K562 (cell line): ENCODE data around the gene GATA5. TPM values are rescaled to one million over a fixed set of nuclear protein-coding genes. Genes with fewer than 3 reads are reported as not detected.
A peak's percentile ranks its signal among the peaks of the same experiment; 100 is the strongest.

Source experiments
- ATAC-seq: fragments of 200-7000 bp; cut with Tn5 transposase; 3 replicates; pipeline ENCODE4 v1.9.1; 2020; ENCODE audit warnings: moderate library complexity
- BruUV-seq: library from RNA; stranded (reverse); fragments of 400-500 nt; replicated peaks from 2 replicates; lab custom pipeline; 2021; lab: Mats Ljungman, UMichigan
- CTCF ChIA-PET: fragments of 300-600 bp; formaldehyde crosslinking; extraction: SDS; loops from one replicate; lab custom pipeline; 2021; ENCODE audit warnings: low intra/inter-chr PET ratio; lab: Yijun Ruan, JAX
- POLR2A ChIA-PET: fragments of 300-600, 350-650 bp; sonication (Branson Sonifier 250); formaldehyde crosslinking; extraction: SDS; loops from one replicate; lab custom pipeline; 2021; ENCODE audit warnings: antibody characterized with exemption, inconsistent platforms; lab: Yijun Ruan, JAX
- DNase-seq, 4 experiments: peaks; one replicate each; pipeline versions ENCODE4 v3.0.0 to v3.0.0-alpha.2; 2011 to 2018; ENCODE audit warnings: low spot score in 3 of 4, mixed read lengths in 3 of 4; ENCODE audit errors: extremely low read depth in 1 of 4
- FAIRE-seq: peaks from 2 replicates; lab custom pipeline; 2011; peaks lifted over from hg19 to GRCh38; lab: Jason Lieb, UNC
- H2AFZ ChIP-seq: 2 replicates; pipeline ENCODE4 v1.6.0; 2011; ENCODE audit warnings: low read depth, low read length, control low read depth, inconsistent platforms
- H3K27ac ChIP-seq: fragments of 200-600 bp; 3 replicates; pipeline ENCODE4 v1.8.0; 2011; ENCODE audit warnings: low read depth, mild to moderate bottlenecking, control low read depth, inconsistent platforms, low read length, moderate library complexity, mixed read lengths; ENCODE audit errors: extremely low read depth
- H3K27me3 ChIP-seq, 2 experiments: fragments of 300-600 bp in 1 of 2; 2 replicates in 1 of 2; 3 replicates in 1 of 2; pipeline versions ENCODE4 v1.6.0 to v1.8.0; 2011; ENCODE audit warnings: inconsistent platforms in 2 of 2, low read length in 2 of 2, mild to moderate bottlenecking in 1 of 2, mixed read lengths in 1 of 2, moderate library complexity in 1 of 2; ENCODE audit not compliant: control insufficient read depth in 2 of 2, insufficient read depth in 2 of 2
- H3K36me3 ChIP-seq: fragments of 300-600 bp; 3 replicates; pipeline ENCODE4 v1.8.0; 2011; ENCODE audit warnings: mild to moderate bottlenecking, low read length, inconsistent platforms; ENCODE audit not compliant: control insufficient read depth, insufficient read depth
- H3K4me1 ChIP-seq, 2 experiments: fragments of 200-600 bp in 1 of 2; replicated peaks in 1 of 2; 2 replicates in 1 of 2; 3 replicates in 1 of 2; pipeline versions ENCODE4 v1.5.1 to v1.8.0; 2011; ENCODE audit warnings: inconsistent platforms in 2 of 2, low read length in 2 of 2, mild to moderate bottlenecking in 1 of 2, mixed read lengths in 1 of 2, moderate library complexity in 1 of 2; ENCODE audit not compliant: control insufficient read depth in 2 of 2, insufficient read depth in 2 of 2
- H3K4me2 ChIP-seq: 2 replicates; pipeline ENCODE4 v1.6.1; 2011; ENCODE audit warnings: low read length, control low read depth, inconsistent platforms, mixed read lengths; ENCODE audit not compliant: insufficient read depth
- H3K4me3 ChIP-seq: fragments of 200-600 bp; sonication (generic), shearing (Covaris generic); 2 replicates; pipeline ENCODE4 v1.5.1; 2016; ENCODE audit warnings: control low read depth, inconsistent platforms
- H3K79me2 ChIP-seq: fragments of 200-600 bp; 3 replicates; pipeline ENCODE4 v1.8.0; 2011; ENCODE audit warnings: low read length, inconsistent platforms; ENCODE audit not compliant: control insufficient read depth, insufficient read depth
- H3K9ac ChIP-seq, 2 experiments: 2 replicates each; pipeline versions ENCODE4 v1.6.0 to v1.6.1; 2011; ENCODE audit warnings: low read depth in 2 of 2, low read length in 2 of 2, control low read depth in 1 of 2, inconsistent platforms in 1 of 2, mild to moderate bottlenecking in 1 of 2, mixed read lengths in 1 of 2; ENCODE audit not compliant: insufficient read depth in 1 of 2
- H3K9me1 ChIP-seq: one replicate; pipeline ENCODE4 v1.6.0; 2011; ENCODE audit warnings: inconsistent platforms, mild to moderate bottlenecking, low read length, moderate library complexity; ENCODE audit not compliant: control insufficient read depth, insufficient read depth
- H3K9me3 ChIP-seq: replicated peaks from 2 replicates; pipeline ENCODE4 v1.5.1; 2011; ENCODE audit warnings: low read depth, low read length, inconsistent platforms; ENCODE audit not compliant: control insufficient read depth, insufficient read depth
- H4K20me1 ChIP-seq: replicated peaks from 2 replicates; pipeline ENCODE4 v1.6.1; 2011; ENCODE audit warnings: low read length, inconsistent platforms, mixed read lengths; ENCODE audit not compliant: control insufficient read depth, insufficient read depth
- ARHGAP35 ChIP-seq: fragments of 450-650 bp; IDR thresholded peaks from 2 replicates; pipeline ENCODE4 v1.6.1; 2018; ENCODE audit not compliant: partially characterized antibody
- BDP1 ChIP-seq: IDR thresholded peaks from 3 replicates; pipeline ENCODE4 v1.6.1; 2011; ENCODE audit not compliant: insufficient read length, insufficient read depth
- BHLHE40 ChIP-seq: IDR thresholded peaks from 2 replicates; pipeline ENCODE4 v1.6.1; 2011; ENCODE audit warnings: low read length, improper control_type of control experiment
- FIP1L1 ChIP-seq: fragments of 200-400 bp; formaldehyde crosslinking; IDR thresholded peaks from 2 replicates; pipeline ENCODE4 v1.6.1; 2018; ENCODE audit warnings: mild to moderate bottlenecking, low read depth, low read length; ENCODE audit not compliant: poor library complexity, severe bottlenecking
- FOXK2 ChIP-seq, 2 experiments: fragments of 450-650 bp; IDR thresholded peaks in 1 of 2; conservative IDR thresholded peaks in 1 of 2; 2 replicates each; pipeline ENCODE4 v1.6.1; 2016; ENCODE audit warnings: low read depth in 2 of 2, mild to moderate bottlenecking in 1 of 2
- ZBTB5 ChIP-seq: fragments of 450-650 bp; IDR thresholded peaks from 2 replicates; pipeline ENCODE4 v1.6.1; 2017; ENCODE audit warnings: antibody characterized with exemption
- ZNF121 ChIP-seq: sonication (generic); formaldehyde crosslinking; conservative IDR thresholded peaks from 2 replicates; pipeline ENCODE4 v1.8.0; 2022; ENCODE audit warnings: missing genetic modification reagents
- ZNF165 ChIP-seq: fragments of 250-450 bp; sonication (Bioruptor Pico); IDR thresholded peaks from 2 replicates; pipeline ENCODE4 v1.4.0; 2020; ENCODE audit warnings: borderline replicate concordance
- ZNF274 ChIP-seq: IDR thresholded peaks from 2 replicates; pipeline ENCODE4 v1.6.1; 2011; ENCODE audit warnings: low read depth, mild to moderate bottlenecking, low read length, moderate library complexity, borderline replicate concordance
- ZZZ3 ChIP-seq: fragments of 450-650 bp; IDR thresholded peaks from 2 replicates; pipeline ENCODE4 v1.6.1; 2016; ENCODE audit warnings: antibody characterized with exemption, mild to moderate bottlenecking, moderate library complexity
- WGBS: fragments of 100-300 bp; shearing (Covaris generic); methylation state at CpG from one replicate; pipeline ENCODE4 v1.1.6; 2016; ENCODE audit warnings: low coverage, mixed read lengths; ENCODE audit not compliant: insufficient coverage; ENCODE audit errors: missing lambda C conversion rate; 5-methylcytosine and 5-hydroxymethylcytosine counted together
- in situ Hi-C: fragments of 300-500 bp; cut with MboI; formaldehyde crosslinking; loops from 4 replicates; pipeline ENCODE4 v1.15.0; 2018; ENCODE audit warnings: inconsistent platforms, mixed read lengths
- intact Hi-C: fragments of 100-400 bp; cut with micrococcal nuclease; formaldehyde crosslinking; loops from 2 replicates; pipeline ENCODE4 v1.14.2; 2022
- polyA plus RNA-seq, 8 experiments: library from polyadenylated mRNA; depleted of rRNA in 4 of 8; stranded (reverse) in 5 of 8; unstranded in 3 of 8; fragments of >200 nt; fragmentation: Nextera tagmentation in 2 of 8; fragmentation: Illumina TruSeq in 1 of 8; extraction: Ambion mirVana in 2 of 8; extraction: Trizol in 1 of 8; gene quantifications; 2 replicates each; pipeline versions ENCODE4 v1.2.1 to v1.2.3, GENCODE V29; 2011 to 2014; ENCODE audit warnings: inconsistent platforms in 1 of 8, missing spikeins in 1 of 8
- total RNA-seq, 7 experiments: library from RNA; depleted of rRNA in 6 of 7; stranded (reverse); fragments of >200 nt in 6 of 7; fragmentation: Illumina TruSeq in 2 of 7; extraction: Trizol in 2 of 7; gene quantifications; 2 replicates each; pipeline versions ENCODE4 v1.2.1 to v1.2.3, GENCODE V29; 2011 to 2021; ENCODE audit warnings: low replicate concordance in 1 of 7
- TF ChIP-seq, protein P1 (sequence below): fragments of 250-450 bp; sonication (Bioruptor Pico); IDR thresholded peaks from 2 replicates; pipeline ENCODE4 v1.4.0; 2020; ENCODE audit warnings: borderline replicate concordance

Gene GATA5
- total and polyA plus RNA-seq, 9 of the 15 experiments (the other 6 are each of a cell fraction or from before 2014, with no cell fraction given): 0.09 to 0.57 (median 0.20) TPM; not detected in 3

- Histone ChIP-seq H3K27ac (no peak overlapping the region), H3K4me2 (no peak overlapping the region), H3K4me1 (peaks cover 9 to 67% of the 10 kb centered on the region in 2 experiments), H3K9me1 (no peaks in the 10 kb centered on the region), H3K4me3 (no peak overlapping the region), H3K36me3 (no peaks in the 10 kb centered on the region), H2AFZ (peak overlapping the region; percentile 56), H3K9ac (no peak overlapping the region), H3K79me2 (no peaks in the 10 kb centered on the region), H4K20me1 (peaks cover 2% of the 10 kb centered on the region; the same call in 1 of the 2 replicates), H3K27me3 (no peaks in the 10 kb centered on the region; a peak in 1 of 5 replicates), H3K9me3 (no peaks in the 10 kb centered on the region; the same call in 1 of the 2 replicates)
- in situ Hi-C loops (loop anchor here (5.0 to 10.0 kb wide), 3 partner anchors 113 to 305 kb away; partner anchors contain the start of genes ADRM1 and OGFR), intact Hi-C loops (loop anchor here (1.0 to 10.0 kb wide), 2 partner anchors 117 to 195 kb away; partner anchors contain the start of gene ADRM1)
- ChIA-PET CTCF (interaction anchor here (0.7 to 2.3 kb wide), 4 partner anchors 41 to 169 kb away, joined by 3 to 15 read pairs (median 4); no protein-coding TSS in a partner anchor), POLR2A (interaction anchor here (0.8 kb wide), 2 partner anchors 118 to 303 kb away, joined by 3 read pairs; no protein-coding TSS in a partner anchor)
- ATAC-seq (peak; percentile 20), DNase-seq (no peak), FAIRE-seq (no peak)
- 29% methylated on average over 20 of the region's 21 CpGs for WGBS
- no peak for TF ChIP-seq FIP1L1
- TF ChIP-seq ZNF165: 0 out of 2 replicates have a peak, but pooled peaks have one; percentile 4
- no TSS peak for BruUV-seq
Observed at GRCh38 chr20:62499758-62500236, 24.0 kb upstream of the GATA5 start.

GRCh38 chr20:62498874-62499273 lies 23.1 kb upstream of the GATA5 start:
- Histone ChIP-seq H4K20me1 (no peaks in the 10 kb centered on the region; the same call in 1 of the 2 replicates), H2AFZ (no peak overlapping the region), H3K4me3 (no peak overlapping the region), H3K9me1 (no peaks in the 10 kb centered on the region), H3K4me1 (peaks cover 16 to 76% of the 10 kb centered on the region in 2 experiments), H3K4me2 (no peak overlapping the region), H3K27me3 (no peaks in the 10 kb centered on the region; a peak in 1 of 5 replicates), H3K36me3 (no peaks in the 10 kb centered on the region), H3K27ac (no peak overlapping the region), H3K9me3 (no peaks in the 10 kb centered on the region), H3K79me2 (no peaks in the 10 kb centered on the region), H3K9ac (no peak overlapping the region)
- in situ Hi-C loops (loop anchor here (10.0 kb wide), 2 partner anchors 194 to 306 kb away; partner anchors contain the start of genes ADRM1 and OGFR), intact Hi-C loops (loop anchor here (10.0 kb wide), 1 partner anchor 194 kb away; the partner anchor contains the start of gene ADRM1)
- no peak for FAIRE-seq
- no peak for ATAC-seq
- WGBS: no CpG with 5 or more reads among the region's 6 CpGs
- no TSS peak for BruUV-seq
- ChIA-PET POLR2A (interaction anchor here (0.8 kb wide), 1 partner anchor 304 kb away, joined by 3 read pairs; no protein-coding TSS in a partner anchor), CTCF (interaction anchor here (2.3 kb wide), 1 partner anchor 118 kb away, joined by 15 read pairs; no protein-coding TSS in a partner anchor)
- DNase-seq: no peak
- TF ChIP-seq ZZZ3 (no peak), ZNF121 (CRISPR knock-in tag) (no peak), BDP1 (no peak), ARHGAP35 (no peak), FOXK2 (conservative IDR thresholded peaks at IDR 0.05 in 1 of 2, IDR thresholded peaks at IDR 0.05 in 1 of 2; ENCODE audit: low read depth in 2 of 2) (no peak), BHLHE40 (no peak), ZBTB5 (no peak), ZNF274 (no peak)
- TF ChIP-seq, protein P1, sequence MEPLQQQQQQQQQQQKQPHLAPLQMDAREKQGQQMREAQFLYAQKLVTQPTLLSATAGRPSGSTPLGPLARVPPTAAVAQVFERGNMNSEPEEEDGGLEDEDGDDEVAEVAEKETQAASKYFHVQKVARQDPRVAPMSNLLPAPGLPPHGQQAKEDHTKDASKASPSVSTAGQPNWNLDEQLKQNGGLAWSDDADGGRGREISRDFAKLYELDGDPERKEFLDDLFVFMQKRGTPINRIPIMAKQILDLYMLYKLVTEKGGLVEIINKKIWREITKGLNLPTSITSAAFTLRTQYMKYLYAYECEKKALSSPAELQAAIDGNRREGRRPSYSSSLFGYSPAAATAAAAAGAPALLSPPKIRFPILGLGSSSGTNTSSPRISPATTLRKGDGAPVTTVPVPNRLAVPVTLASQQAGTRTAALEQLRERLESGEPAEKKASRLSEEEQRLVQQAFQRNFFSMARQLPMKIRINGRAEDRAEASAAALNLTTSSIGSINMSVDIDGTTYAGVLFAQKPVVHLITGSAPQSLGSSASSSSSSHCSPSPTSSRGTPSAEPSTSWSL (CRISPR knock-in tag): no peak
